OCI-LY7 (cell line): Measurements from ENCODE around the gene SLC30A1. TPM values are rescaled to one million over a fixed set of nuclear protein-coding genes. Genes with fewer than 3 reads are reported as not detected.

Experiments
- BruUV-seq: library from RNA; stranded (reverse); fragments of 400-500 nt; replicated peaks from 2 replicates; lab custom pipeline; 2021; lab: Mats Ljungman, UMichigan
- CTCF ChIA-PET: fragments of 300-600 bp; sonication (Branson Sonifier 250); formaldehyde crosslinking; loops from one replicate; lab custom pipeline; 2022; ENCODE audit warnings: antibody characterized with exemption; ENCODE audit not compliant: unreplicated experiment; lab: Charles Lee
- POLR2A ChIA-PET: fragments of 300-600 bp; sonication (Branson Sonifier 250); formaldehyde crosslinking; loops from one replicate; lab custom pipeline; 2022; ENCODE audit warnings: antibody characterized with exemption; lab: Charles Lee
- DNase-seq: peaks from one replicate; pipeline ENCODE4 v3.0.0-alpha.2; 2015; ENCODE audit warnings: low spot score
- H2AFZ ChIP-seq: fragments of 200-600 bp; sonication (generic), shearing (Covaris generic); 2 replicates; pipeline ENCODE4 v1.6.1; 2014; ENCODE audit warnings: mild to moderate bottlenecking, antibody characterized with exemption, low read length, moderate library complexity
- H3K27ac ChIP-seq: fragments of 200-600 bp; sonication (generic); 2 replicates; pipeline ENCODE4 v1.5.1; 2014; ENCODE audit warnings: mixed run types, low read depth, mild to moderate bottlenecking, moderate library complexity, low read length, inconsistent platforms; ENCODE audit not compliant: poor library complexity, severe bottlenecking
- H3K36me3 ChIP-seq: fragments of 200-600 bp; sonication (generic); 2 replicates; pipeline ENCODE4 v1.6.1; 2014; ENCODE audit warnings: mild to moderate bottlenecking, antibody characterized with exemption, low read length, moderate library complexity, mixed read lengths; ENCODE audit not compliant: insufficient read depth
- H3K4me1 ChIP-seq: fragments of 200-600 bp; sonication (generic); 2 replicates; pipeline ENCODE4 v1.5.1; 2014; ENCODE audit warnings: mild to moderate bottlenecking, low read length; ENCODE audit not compliant: insufficient read depth, poor library complexity, severe bottlenecking
- H3K4me2 ChIP-seq: fragments of 200-600 bp; sonication (generic); 2 replicates; pipeline ENCODE4 v1.6.1; 2014; ENCODE audit warnings: mild to moderate bottlenecking, low read length
- H3K4me3 ChIP-seq: fragments of 200-600 bp; sonication (generic); 2 replicates; pipeline ENCODE4 v1.5.1; 2014; ENCODE audit warnings: mild to moderate bottlenecking, low read depth, low read length; ENCODE audit not compliant: poor library complexity, severe bottlenecking
- H3K79me2 ChIP-seq: fragments of 200-600 bp; sonication (generic); 2 replicates; pipeline ENCODE4 v1.6.1; 2016; ENCODE audit warnings: low read depth, mild to moderate bottlenecking, low read length, moderate library complexity, mixed read lengths; ENCODE audit not compliant: insufficient read depth
- H3K9me2 ChIP-seq: fragments of 200-600 bp; sonication (generic); 2 replicates; pipeline ENCODE4 v1.6.1; 2016; ENCODE audit warnings: mild to moderate bottlenecking, low read length, mixed read lengths; ENCODE audit not compliant: insufficient read depth
- H3K9me3 ChIP-seq: fragments of 200-600 bp; sonication (generic); 2 replicates; pipeline ENCODE4 v1.6.1; 2014; ENCODE audit warnings: mild to moderate bottlenecking, mixed run types, low read length, mixed read lengths
- H4K20me1 ChIP-seq: fragments of 200-600 bp; sonication (generic); 2 replicates; pipeline ENCODE4 v1.6.1; 2014; ENCODE audit warnings: mild to moderate bottlenecking, antibody characterized with exemption, low read length, moderate library complexity, mixed read lengths; ENCODE audit not compliant: insufficient read depth
- EZH2phosphoT487 ChIP-seq: fragments of 200-600 bp; sonication (generic); IDR thresholded peaks from 2 replicates; pipeline ENCODE4 v1.6.1; 2018; ENCODE audit warnings: low read depth, borderline replicate concordance, mild to moderate bottlenecking, mixed run types, antibody characterized with exemption, low read length, moderate library complexity, mixed read lengths
- intact Hi-C: fragments of 100-400 bp; cut with micrococcal nuclease; formaldehyde crosslinking; loops from one replicate; pipeline ENCODE4 v1.10.0; 2022; ENCODE audit not compliant: unreplicated experiment
- total RNA-seq, 2 experiments: library from RNA; depleted of rRNA in 1 of 2; stranded (reverse); fragments of >200 nt in 1 of 2; shearing (Covaris generic) in 1 of 2; gene quantifications; 2 replicates each; pipeline ENCODE4 v1.2.3, GENCODE V29; 2014 to 2022
- TF ChIP-seq, protein P1 (sequence below): fragments of 200-600 bp; sonication (generic); conservative IDR thresholded peaks from 2 replicates; pipeline ENCODE4 v1.5.1; 2014; ENCODE audit warnings: mild to moderate bottlenecking, antibody characterized with exemption, low read length, moderate library complexity, mixed read lengths

SLC30A1 gene
- total RNA-seq, 2 experiments from 2014 or later, result 6.1 to 7.9 TPM

DNA sequence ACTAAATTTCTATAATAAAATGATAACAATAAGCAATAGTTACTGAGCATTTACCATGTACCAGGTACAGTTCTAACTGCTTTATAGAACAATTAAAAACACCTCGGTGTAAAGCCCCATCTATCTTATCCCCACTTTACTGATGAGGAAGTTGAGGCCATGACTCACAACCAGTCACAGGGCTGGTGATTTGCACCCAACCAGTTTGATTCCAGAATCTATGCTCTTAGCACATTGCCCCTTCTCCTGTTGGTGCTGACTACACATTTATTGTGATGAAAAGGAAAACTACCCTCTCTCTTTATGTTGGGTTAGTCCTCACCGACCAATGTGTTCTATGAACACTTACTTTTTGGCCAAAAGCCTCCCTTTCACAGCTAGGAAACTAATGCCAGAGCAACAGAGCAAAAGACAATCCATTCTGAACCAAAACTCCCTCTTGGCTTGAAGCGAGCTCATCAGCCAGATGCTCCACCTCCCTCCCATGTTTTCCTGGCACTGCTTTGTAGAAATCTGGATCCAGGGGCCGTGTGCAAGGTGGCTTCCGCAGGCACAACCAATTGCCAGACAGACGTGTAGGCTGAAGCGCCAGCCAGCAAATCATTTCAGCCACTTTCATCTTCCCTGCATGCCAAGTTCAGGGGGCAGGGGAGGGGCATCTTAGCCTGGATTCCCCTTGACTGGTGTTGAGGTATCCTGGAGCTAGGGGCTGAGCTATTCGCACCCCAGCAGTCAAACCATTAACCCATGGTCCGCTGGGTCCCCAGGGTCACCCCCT is 32.0 kb upstream of the SLC30A1 start:
- ChIA-PET POLR2A (interaction anchor here (0.6 kb wide), 1 partner anchor 1206 kb away, joined by 3 read pairs; no protein-coding TSS in a partner anchor), CTCF (no interaction called here)
- no TSS peak for BruUV-seq

DNA sequence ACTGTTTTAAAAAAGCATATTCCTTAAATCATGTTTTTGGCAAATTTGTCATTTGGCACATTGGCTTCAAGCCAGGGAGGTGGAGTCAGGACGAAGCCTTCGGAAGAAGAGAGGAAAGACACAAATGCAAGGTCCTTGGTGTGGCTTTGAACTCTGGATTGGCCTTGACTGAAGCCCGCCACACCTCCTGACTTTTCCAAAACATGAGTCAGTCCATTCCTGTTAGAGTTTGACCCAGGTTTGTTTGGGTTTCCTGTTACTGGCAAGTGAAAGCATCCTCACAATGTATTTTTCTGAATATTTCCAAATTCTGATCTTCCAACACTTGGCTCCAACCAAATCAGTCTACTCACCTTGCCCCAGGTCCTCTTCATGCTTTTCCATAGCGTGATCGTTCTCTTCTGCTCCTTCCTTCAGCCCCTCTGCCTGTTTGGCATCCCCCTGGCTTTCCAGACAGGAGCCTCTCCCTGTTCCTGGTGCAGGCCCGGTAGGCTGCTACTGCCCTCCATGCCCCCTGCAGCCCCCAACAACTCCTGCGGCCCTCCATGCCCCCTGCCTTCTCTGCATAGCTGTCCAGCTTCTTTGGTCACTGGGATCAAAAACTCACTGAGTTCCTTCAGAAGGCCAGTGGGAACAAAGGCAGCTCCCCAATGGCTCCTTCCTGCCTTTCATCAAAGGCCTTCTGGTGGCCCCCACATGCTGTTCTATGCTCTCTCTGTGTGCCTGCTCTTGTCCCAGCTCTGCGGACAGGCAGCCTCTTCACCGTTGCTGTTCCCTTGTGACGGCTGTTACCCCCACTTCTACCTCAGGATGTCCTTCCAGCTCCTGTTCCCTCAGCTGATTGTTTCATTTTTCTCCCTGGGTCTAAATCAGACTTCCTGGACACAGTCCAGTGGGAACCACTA is 30.4 kb upstream of the SLC30A1 start:
- peaks cover 11% of the 10 kb centered on the region for H3K4me1 ChIP-seq
- H3K9me3 ChIP-seq, result no peaks in the 10 kb centered on the region
- CTCF ChIA-PET, result interaction anchor here (0.6 kb wide), 1 partner anchor 55 kb away, joined by 3 read pairs; no protein-coding TSS in a partner anchor
- H3K4me3 ChIP-seq, result no peak overlapping the region
- no peak overlapping the region for H2AFZ ChIP-seq
- H3K79me2 ChIP-seq, result no peaks in the 10 kb centered on the region
- BruUV-seq, result no TSS peak
- TF ChIP-seq, protein P1, sequence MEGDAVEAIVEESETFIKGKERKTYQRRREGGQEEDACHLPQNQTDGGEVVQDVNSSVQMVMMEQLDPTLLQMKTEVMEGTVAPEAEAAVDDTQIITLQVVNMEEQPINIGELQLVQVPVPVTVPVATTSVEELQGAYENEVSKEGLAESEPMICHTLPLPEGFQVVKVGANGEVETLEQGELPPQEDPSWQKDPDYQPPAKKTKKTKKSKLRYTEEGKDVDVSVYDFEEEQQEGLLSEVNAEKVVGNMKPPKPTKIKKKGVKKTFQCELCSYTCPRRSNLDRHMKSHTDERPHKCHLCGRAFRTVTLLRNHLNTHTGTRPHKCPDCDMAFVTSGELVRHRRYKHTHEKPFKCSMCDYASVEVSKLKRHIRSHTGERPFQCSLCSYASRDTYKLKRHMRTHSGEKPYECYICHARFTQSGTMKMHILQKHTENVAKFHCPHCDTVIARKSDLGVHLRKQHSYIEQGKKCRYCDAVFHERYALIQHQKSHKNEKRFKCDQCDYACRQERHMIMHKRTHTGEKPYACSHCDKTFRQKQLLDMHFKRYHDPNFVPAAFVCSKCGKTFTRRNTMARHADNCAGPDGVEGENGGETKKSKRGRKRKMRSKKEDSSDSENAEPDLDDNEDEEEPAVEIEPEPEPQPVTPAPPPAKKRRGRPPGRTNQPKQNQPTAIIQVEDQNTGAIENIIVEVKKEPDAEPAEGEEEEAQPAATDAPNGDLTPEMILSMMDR, result no peak
- TF ChIP-seq EZH2phosphoT487, result no peak
- H3K27ac ChIP-seq, result no peak overlapping the region
- intact Hi-C loops, result no loop called here
- POLR2A ChIA-PET, result interaction anchor here (0.9 kb wide), 1 partner anchor 35 kb away, joined by 3 read pairs; no protein-coding TSS in a partner anchor
- H4K20me1 ChIP-seq, result no peaks in the 10 kb centered on the region
- DNase-seq, result no peak
- no peaks in the 10 kb centered on the region for H3K9me2 ChIP-seq
- no peak overlapping the region for H3K4me2 ChIP-seq
- no peaks in the 10 kb centered on the region for H3K36me3 ChIP-seq

More for the DNA sequence above, 32.0 kb upstream of the SLC30A1 start:
- TF ChIP-seq EZH2phosphoT487, result no peak
- TF ChIP-seq, protein P1, result no peak
- H3K9me2 ChIP-seq, result no peaks in the 10 kb centered on the region
- H3K4me2 ChIP-seq, result no peak overlapping the region
- H3K36me3 ChIP-seq, result no peaks in the 10 kb centered on the region
- intact Hi-C loops, result no loop called here
- no peaks in the 10 kb centered on the region for H3K9me3 ChIP-seq
- DNase-seq, result no peak
- no peak overlapping the region for H2AFZ ChIP-seq
- H3K4me1 ChIP-seq, result peaks cover 11% of the 10 kb centered on the region
- H3K79me2 ChIP-seq, result no peaks in the 10 kb centered on the region
- no peak overlapping the region for H3K27ac ChIP-seq
- H3K4me3 ChIP-seq, result no peak overlapping the region
- H4K20me1 ChIP-seq, result no peaks in the 10 kb centered on the region
